HG02870 (cell line): ENCODE measurements around the gene HGS.

Experiments
- ATAC-seq: cut with Tn5 transposase; IDR thresholded peaks from one replicate; pipeline ENCODE4 v1.9.1; 2021; ENCODE audit warnings: mild to moderate bottlenecking, moderate library complexity; ENCODE audit not compliant: unreplicated experiment

The HGS gene

GRCh38 chr17:81703747-81704654, 20.2 kb downstream of the HGS start:
- ATAC-seq: no peak

DNA sequence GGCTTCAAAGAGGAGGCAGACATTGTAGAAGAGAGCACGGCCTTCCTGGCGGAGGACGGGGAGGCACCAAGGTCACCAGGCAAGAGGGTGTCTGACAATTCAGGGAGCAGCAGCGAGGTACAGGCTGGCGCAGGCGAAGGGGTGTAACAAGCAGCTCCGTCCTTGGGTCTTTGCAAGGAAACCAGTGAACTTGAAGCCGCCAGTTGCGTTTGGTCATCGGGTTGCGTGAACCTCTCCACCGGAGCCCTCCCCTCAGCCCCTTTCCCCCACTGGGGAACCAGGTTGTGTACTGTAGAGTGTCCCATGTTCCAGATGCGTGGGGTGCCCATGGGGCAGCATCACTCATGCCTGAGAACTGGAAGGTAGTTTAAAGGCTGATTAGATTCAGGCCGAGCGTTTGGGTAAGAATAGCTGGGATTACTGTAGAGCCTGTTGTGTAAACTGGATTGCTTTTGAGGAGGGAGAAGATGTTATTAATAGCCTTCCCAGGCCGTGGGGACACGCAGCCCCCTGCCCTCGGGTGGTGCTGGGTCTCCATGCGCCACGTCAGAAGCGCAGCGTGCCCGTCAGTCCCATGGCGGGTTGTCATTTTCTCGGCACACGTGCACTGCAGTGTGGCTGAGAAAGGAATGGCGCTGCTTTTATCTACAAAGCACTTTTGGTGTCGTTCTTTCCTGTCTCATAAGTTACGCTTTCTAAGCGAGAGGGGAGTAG, 21.9 kb downstream of the HGS start:
- no peak for ATAC-seq

- no peak for ATAC-seq
Observed at GRCh38 chr17:81706232-81706611, 22.4 kb downstream of the HGS start.

GRCh38 chr17:81706757-81707624, 23.2 kb downstream of the HGS start:
- no peak for ATAC-seq

GRCh38 chr17:81707725-81708646, 24.2 kb downstream of the HGS start:
- ATAC-seq: no peak

GRCh38 chr17:81708739-81709185, 25.0 kb downstream of the HGS start:
- ATAC-seq: no peak

GRCh38 chr17:81710514-81711308, 26.9 kb downstream of the HGS start:
- ATAC-seq: no peak

- no peak for ATAC-seq
Observed at GRCh38 chr17:81711814-81712467, 28.1 kb downstream of the HGS start, which contains the start of gene SLC25A10. Gene SLC25A10 (plus strand): TSS chr17:81712284. CDS start chr17:81712427, 143 bp downstream.

GRCh38 chr17:81712468-81713003, 28.7 kb downstream of the HGS start:
- no peak for ATAC-seq

- no peak for ATAC-seq
Observed at GRCh38 chr17:81713004-81713555, 29.3 kb downstream of the HGS start.

DNA sequence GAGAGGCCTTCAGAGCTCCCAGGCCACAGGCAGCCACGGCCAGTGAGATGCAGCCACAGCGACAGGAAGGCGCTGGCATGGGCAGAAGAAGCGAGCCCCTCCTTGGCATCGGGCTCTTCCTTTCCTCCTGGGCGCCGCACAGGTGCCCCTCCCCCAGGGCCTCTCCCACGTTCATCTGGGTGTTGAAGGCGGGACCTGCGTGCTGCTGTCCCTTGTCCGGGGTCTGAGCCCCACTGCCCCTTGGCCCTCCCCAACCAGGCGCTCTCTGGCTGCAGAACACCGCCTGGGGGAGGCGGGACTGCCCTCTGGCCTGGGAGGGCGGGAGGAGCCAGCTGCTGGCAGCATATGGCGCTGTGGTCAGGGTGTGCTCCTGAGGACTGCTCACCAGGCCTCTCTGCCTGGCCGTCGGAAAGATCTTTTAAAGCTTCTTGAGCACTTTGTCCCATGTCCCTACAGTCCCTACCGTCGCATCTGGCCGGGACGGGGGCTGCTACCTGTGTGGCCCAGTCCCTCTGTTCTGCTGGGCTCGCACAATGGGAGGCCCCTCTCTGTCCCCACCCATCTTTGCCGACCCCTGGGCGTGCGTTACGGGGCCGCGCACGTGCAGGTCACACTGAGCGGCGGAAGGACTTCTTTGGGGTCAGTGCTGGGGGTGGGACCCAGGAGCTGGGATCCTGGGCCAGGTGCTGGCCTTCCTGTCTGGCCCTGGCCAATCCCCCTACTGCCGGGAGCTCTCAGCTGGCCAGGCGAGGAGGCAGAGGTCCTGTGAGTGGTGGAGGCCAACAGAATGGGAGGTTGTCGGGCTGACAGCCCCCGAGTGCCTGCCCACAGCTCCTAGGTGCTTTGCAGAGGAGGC, 30.0 kb downstream of the HGS start:
- no peak for ATAC-seq

- no peak for ATAC-seq
Observed at GRCh38 chr17:81714412-81715106, 30.7 kb downstream of the HGS start.

DNA sequence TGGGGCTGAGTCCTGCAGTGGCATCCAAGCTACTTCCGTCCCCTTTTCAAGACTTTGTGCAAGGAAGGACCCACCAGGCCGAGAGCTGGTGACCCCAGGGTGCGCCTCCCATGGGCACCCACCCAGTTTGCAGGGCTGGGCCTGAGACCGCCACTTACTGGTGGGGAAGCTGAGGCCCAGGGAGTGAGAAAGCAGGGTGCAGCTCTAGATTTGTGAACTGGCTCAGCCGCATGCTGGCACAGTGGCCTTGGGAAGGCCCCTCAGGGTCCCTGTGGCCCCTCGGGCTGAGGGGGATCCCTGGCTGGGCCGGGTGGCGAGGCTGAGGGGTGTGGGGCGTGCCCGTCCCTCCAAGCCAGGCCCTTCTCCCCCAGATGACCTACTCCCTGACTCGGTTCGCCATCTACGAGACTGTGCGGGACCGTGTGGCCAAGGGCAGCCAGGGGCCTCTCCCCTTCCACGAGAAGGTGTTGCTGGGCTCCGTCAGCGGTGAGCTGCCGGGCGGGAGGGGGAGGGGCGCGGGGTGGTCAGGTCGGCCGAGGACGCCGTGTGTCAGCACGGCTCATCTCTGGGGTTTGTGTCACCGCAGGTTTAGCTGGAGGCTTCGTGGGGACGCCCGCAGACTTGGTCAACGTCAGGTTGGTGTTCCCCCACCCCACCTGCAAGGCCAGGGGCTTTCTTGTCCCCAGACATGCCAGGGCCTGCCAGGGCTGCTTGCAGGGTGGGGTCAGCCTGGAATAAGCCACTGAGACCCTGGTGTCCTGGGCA, 31.5 kb downstream of the HGS start:
- ATAC-seq: no peak

DNA sequence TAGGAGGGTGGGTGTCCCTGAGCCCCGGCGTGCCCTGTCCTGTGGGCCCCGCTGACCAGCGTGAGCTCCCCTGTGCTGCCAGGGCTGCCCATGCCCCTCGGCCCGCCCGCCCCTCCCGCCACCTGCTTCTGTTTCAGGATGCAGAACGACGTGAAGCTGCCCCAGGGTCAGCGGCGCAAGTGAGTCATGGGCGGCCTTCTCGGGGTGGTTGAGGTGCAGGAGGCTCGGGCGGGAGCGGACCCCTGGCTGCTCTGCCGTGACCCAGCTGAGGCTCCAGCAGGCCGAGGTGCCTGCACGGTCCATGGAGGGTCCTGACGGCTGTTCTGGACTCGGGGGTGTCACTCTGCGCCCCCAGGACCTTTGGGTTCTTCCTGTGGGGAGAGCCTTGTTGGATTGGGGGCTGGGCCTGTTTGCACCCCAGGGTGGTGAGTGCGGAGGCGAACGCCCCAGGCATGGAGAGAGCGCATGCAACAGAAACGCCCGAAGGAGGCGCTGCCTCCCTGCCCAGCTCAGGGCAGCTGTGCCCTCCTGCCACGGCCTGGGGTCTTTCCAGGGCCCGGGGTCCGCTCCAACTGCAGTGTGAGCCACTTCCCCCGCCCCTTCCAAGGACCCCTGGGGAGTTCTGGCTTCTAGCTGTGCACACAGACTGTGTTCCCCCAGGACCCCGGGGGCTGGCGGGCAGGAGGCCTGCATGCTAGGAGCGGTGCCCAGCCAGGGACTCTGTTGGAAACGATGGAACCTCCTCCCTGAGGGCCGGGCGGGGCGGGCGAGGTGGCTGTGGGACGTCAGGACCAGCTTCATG, 32.3 kb downstream of the HGS start:
- ATAC-seq: no peak

DNA sequence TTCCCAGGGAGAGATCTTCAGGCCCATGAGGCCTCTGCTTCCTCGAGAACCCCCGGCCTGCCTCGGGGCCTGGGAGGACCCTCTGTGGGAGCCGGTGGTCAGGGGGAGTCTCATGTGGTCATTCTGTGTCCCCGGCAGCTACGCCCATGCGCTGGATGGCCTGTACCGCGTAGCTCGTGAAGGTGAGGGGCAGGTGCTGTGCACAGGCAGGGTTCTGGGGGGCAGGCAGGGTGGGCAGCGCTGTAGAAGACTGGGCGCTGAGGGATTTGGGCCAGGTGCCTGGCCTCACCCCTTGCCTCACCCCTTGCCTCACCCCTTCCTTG, 32.8 kb downstream of the HGS start:
- no peak for ATAC-seq
